Motor neuron (in vitro differentiated cells): Measurements from ENCODE around the gene RAB25. TPM values are rescaled to one million over a fixed set of nuclear protein-coding genes. Genes with fewer than 3 reads are reported as not detected.

Experiments used
- ATAC-seq, 8 experiments: fragments of 200-7000 bp; cut with Tn5 transposase; replicated peaks in 6 of 8; 2 replicates each; pipeline ENCODE4 v1.8.0; 2021; ENCODE audit warnings: mild to moderate bottlenecking in 8 of 8, moderate library complexity in 8 of 8
- H3K27ac ChIP-seq, 2 donors: fragments of 250-450 bp; sonication (Bioruptor Pico); 2 replicates each; pipeline ENCODE4 v1.9.0; 2021; ENCODE audit warnings: antibody characterized with exemption in 2 of 2, mild to moderate bottlenecking in 2 of 2, moderate library complexity in 1 of 2
- H3K4me1 ChIP-seq, 2 donors: fragments of 250-450 bp; sonication (Bioruptor Pico); replicated peaks in 1 of 2; 2 replicates each; pipeline ENCODE4 v1.6.1; 2021; ENCODE audit warnings: antibody characterized with exemption in 2 of 2, mild to moderate bottlenecking in 2 of 2, moderate library complexity in 1 of 2
- H3K4me3 ChIP-seq, 5 donors: fragments of 250-450 bp; sonication (Bioruptor Pico); 2 replicates each; pipeline ENCODE4 v1.9.0; 2021; ENCODE audit warnings: antibody characterized with exemption in 5 of 5, mild to moderate bottlenecking in 5 of 5, moderate library complexity in 4 of 5
- WGBS, 10 experiments: fragments of 450-650 bp; shearing (Covaris generic); methylation state at CpG; one replicate each; pipeline ENCODE4 v1.0.0; 2022; 5-methylcytosine and 5-hydroxymethylcytosine counted together
- in situ Hi-C, 9 experiments: fragments of 400-800 bp; cut with MboI; loops; one replicate each; pipeline ENCODE4 v1.15.0; 2021; ENCODE audit warnings: low sequenced_read_pairs in 9 of 9, low pct_unique_long_range_greater_than_20kb in 2 of 9; ENCODE audit not compliant: unreplicated experiment in 9 of 9
- total RNA-seq, 8 experiments: library from RNA; unstranded; fragments of 300-600 nt; gene quantifications; 2 replicates each; pipeline versions ENCODE4 v1.2.3 to v1.2.4, GENCODE V29; 2022

The RAB25 gene
- total RNA-seq, 8 experiments from 2014 or later = 0.50 to 1.3 (median 1.1) TPM; not detected in 3

- no peak overlapping the region for H3K27ac ChIP-seq
- H3K4me1 ChIP-seq = no peaks in the 10 kb centered on the region
- no peak overlapping the region for H3K4me3 ChIP-seq
- no peak for ATAC-seq
- 62 to 100% (median 88%) methylated on average over 1 to 3 of the region's 3 CpGs; no CpG with 5 or more reads in 3 of the 10 experiments for WGBS, 10 experiments
- in situ Hi-C loops = no loop called here
Observed at GRCh38 chr1:156042828-156043227, 18.1 kb upstream of the RAB25 start.

DNA sequence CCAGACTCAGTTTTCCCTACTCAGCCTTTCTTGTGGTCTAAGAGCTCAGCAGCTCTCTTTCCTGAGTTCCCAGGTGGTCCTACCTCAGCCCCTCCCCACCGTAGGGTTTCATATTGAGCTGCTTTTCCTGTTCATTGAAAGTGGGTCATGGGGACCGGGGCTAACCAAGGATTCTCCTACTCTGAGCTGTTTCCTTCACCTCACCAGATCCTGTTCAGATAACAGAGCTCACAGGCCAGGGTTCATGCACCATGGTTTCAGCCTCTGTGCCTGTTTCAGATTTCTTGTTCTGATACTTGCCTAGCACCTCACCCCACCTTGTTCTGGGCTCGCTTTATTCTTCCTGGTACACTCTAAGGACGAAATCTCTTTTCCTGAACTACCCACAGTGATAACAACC is 15.9 kb upstream of the RAB25 start:
- 83 to 100% (median 92%) methylated on average over 1 to 4 of the region's 4 CpGs; no CpG with 5 or more reads in 1 of the 10 experiments for WGBS, 10 experiments
- H3K27ac ChIP-seq = no peak overlapping the region
- no peak for ATAC-seq
- H3K4me1 ChIP-seq = no peaks in the 10 kb centered on the region
- H3K4me3 ChIP-seq = no peak overlapping the region
- in situ Hi-C loops = no loop called here

GRCh38 chr1:156048663-156049258 is 12.2 kb upstream of the RAB25 start:
- no peak for ATAC-seq
- H3K4me3 ChIP-seq = no peak overlapping the region
- H3K4me1 ChIP-seq = no peaks in the 10 kb centered on the region
- WGBS, 10 experiments = 43 to 100% (median 85%) methylated on average over 1 to 3 of the region's 3 CpGs; no CpG with 5 or more reads in 5 of the 10 experiments
- no peak overlapping the region for H3K27ac ChIP-seq
- in situ Hi-C loops = no loop called here

- peak in 1 of 8 experiments; percentile 1 for ATAC-seq
- in situ Hi-C loops = no loop called here
- WGBS, 10 experiments = 60 to 100% (median 96%) methylated on average over 1 to 3 of the region's 4 CpGs; no CpG with 5 or more reads in 2 of the 10 experiments
- Histone ChIP-seq H3K4me1 (peaks cover 0 to 2% of the 10 kb centered on the region in 2 donors), H3K4me3 (no peak overlapping the region), H3K27ac (no peak overlapping the region)
Observed at GRCh38 chr1:156050376-156050775, 10.6 kb upstream of the RAB25 start.

DNA sequence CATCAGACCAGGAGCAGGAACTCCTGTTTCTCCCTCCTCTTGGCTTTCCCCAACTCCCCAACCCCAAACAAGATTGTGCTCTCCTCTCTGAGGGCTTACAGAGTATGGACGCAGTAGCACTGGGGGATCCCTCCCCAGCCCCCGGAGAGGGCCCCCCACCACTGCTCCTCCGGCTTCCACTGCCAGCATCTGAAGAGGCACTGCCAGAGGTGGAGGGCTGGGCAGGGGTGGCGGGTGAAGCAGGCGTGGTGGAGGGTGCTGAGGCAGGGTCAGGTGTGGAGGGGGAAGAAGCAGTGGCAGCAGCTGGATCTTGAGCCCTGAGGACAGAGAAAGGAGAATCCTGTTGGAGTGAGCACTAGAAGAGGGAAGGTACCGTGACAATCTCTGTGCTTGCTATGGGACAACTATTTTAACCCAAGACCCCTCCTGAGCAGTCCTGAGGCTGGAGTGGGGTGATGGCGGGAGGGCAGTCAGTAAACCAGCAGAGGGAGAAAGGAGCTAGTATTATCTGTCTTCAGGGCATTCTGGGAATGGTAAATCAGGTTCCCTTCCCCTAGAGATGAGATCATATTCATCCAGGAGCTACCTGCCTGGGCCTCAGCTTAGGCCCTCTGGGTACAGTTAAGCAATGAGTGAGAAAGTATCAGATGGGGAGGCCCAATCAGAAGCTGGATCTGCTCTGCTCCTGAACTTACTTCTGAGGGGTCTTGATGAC is 9.8 kb upstream of the RAB25 start:
- peaks cover 3 to 6% of the 10 kb centered on the region in 2 donors for H3K4me1 ChIP-seq
- 80 to 100% (median 90%) methylated on average over 1 to 2 of the region's 7 CpGs; no CpG with 5 or more reads in 7 of the 10 experiments for WGBS, 10 experiments
- ATAC-seq = no peak
- no peak overlapping the region for H3K27ac ChIP-seq
- H3K4me3 ChIP-seq = no peak overlapping the region
- in situ Hi-C loops = no loop called here

GRCh38 chr1:156052862-156053767 is 7.8 kb upstream of the RAB25 start:
- 0 to 10% (median 0%) methylated on average over 1 to 4 of the region's 63 CpGs; no CpG with 5 or more reads in 3 of the 10 experiments for whole genome bisulfite sequencing, 10 experiments
- H3K4me3 ChIP-seq = peak overlapping the region; percentile 79 to 97 (median 96)
- peak overlapping the region; percentile 91 to 95 for H3K27ac ChIP-seq
- in situ Hi-C loops = no loop called here
- peaks cover 3 to 6% of the 10 kb centered on the region in 2 donors for H3K4me1 ChIP-seq
- peak; percentile 13 to 60 (median 48) for ATAC-seq

- in situ Hi-C loops = no loop called here
- H3K4me3 ChIP-seq = peak within 1 kb of the TSS; percentile 79 to 97 (median 96)
- 0 to 4% (median 0%) methylated on average over 1 to 12 of the region's 49 CpGs; no CpG with 5 or more reads in 1 of the 10 experiments for WGBS, 10 experiments
Observed at GRCh38 chr1:156053768-156054499, 7.0 kb upstream of the RAB25 start, which contains the start of gene UBQLN4. UBQLN4 (minus strand) TSS chr1:156053798; CDS start chr1:156053701, 97 bp downstream.

DNA sequence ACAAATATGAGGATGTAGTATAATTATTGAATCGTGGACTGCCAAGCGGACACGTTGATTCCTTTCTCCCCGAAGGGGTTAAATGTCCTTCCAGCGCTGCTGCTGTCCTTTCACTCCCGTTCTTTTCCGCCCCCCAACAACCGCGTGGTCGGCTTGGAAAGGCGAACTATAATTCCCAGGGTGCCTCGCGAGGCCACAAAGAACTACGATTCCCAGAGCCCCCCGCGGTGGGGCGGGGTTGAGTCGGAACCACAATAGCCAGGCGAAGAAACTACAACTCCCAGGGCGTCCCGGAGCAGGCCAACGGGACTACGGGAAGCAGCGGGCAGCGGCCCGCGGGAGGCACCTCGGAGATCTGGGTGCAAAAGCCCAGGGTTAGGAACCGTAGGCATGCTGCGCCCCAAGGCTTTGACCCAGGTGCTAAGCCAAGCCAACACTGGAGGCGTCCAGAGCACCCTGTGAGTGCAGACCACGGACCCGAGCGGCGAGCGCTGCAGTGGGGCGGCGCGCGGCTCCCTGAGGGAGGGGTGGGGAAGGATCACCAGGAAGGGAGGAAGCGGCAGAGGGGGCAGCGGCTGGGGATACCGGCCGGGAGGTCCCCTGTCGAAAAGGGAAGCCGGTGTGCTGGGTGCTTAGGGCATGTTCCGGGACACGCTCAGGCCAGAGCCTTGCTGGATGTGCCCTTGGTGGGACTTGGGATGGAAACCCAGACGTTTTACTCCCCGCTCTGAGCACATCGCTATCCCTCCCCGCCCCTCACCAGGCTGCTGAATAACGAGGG is 6.3 kb upstream of the RAB25 start, which contains the start of gene LAMTOR2:
TSS of gene LAMTOR2 (plus strand) at position 283 of the 781 bp plus-strand sequence. CDS start at position 391, 108 bp downstream.
- Histone ChIP-seq H3K27ac (peak within 1 kb of the TSS; percentile 91 to 95), H3K4me1 (peaks cover 3 to 6% of the 10 kb centered on the region in 2 donors), H3K4me3 (peak within 1 kb of the TSS; percentile 79 to 97 (median 96))
- WGBS, 10 experiments = 0 to 3% (median 0%) methylated on average over 1 to 28 of the region's 53 CpGs; no CpG with 5 or more reads in 2 of the 10 experiments
- ATAC-seq = peak; percentile 74 to 84 (median 78)
- in situ Hi-C loops = no loop called here

More at GRCh38 chr1:156053768-156054499, 7.0 kb upstream of the RAB25 start, which contains the start of gene UBQLN4:
- peaks cover 3 to 6% of the 10 kb centered on the region in 2 donors for H3K4me1 ChIP-seq
- ATAC-seq = peak; percentile 24 to 71 (median 62)
- H3K27ac ChIP-seq = peak within 1 kb of the TSS; percentile 91 to 95

DNA sequence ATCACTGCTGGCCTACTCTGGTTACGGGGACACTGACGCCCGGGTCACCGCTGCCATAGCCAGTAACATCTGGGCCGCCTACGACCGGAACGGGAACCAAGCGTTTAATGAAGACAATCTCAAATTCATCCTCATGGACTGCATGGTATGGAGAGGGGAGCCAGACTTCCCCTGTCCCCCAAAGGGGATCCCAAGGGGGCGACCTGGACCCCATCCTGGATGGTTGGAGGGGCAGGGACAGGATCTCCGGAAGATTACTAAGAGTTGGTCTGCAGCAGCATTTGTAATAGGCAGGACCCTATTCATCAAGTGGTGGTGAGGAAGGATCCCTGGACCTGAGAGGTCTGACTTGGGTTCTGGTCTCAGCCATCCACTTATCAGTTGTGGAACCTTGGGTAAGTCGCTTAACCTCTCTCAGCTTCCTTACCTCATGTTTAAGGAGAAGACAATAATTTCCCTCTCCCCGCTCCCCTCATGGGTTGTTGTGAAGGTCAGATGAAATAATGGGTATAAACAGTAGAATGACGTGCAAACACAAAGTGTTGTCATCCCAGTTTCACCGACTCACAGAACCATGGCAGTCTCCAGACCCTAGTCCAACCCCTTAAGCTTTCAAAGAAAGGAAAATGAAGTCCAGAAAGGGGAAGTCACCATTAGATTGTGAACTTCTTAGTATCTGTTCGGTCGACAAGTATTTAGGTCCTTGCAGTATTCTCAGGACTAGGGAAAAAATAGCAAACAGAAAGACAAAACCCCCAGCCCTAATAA is 5.5 kb upstream of the RAB25 start:
- Histone ChIP-seq H3K4me3 (peak overlapping the region; percentile 79 to 97 (median 96)), H3K4me1 (peaks cover 3 to 6% of the 10 kb centered on the region in 2 donors), H3K27ac (peak overlapping the region; percentile 67 to 72)
- in situ Hi-C loops = no loop called here
- 0 to 80% (median 63%) methylated on average over 1 to 10 of the region's 17 CpGs; no CpG with 5 or more reads in 2 of the 10 experiments for WGBS, 10 experiments
- no peak for ATAC-seq

- 100% methylated on average over 1 of the region's 1 CpG; no CpG with 5 or more reads in 1 of the 10 experiments for WGBS, 10 experiments
- in situ Hi-C loops = no loop called here
- peaks cover 3 to 9% of the 10 kb centered on the region in 2 donors for H3K4me1 ChIP-seq
- no peak for ATAC-seq
- no peak overlapping the region for H3K4me3 ChIP-seq
- H3K27ac ChIP-seq = no peak overlapping the region
Observed at GRCh38 chr1:156056326-156056849, 4.6 kb upstream of the RAB25 start.
